Cardiac fibroblast (primary cell): ENCODE results near the gene EPHA8.

Experiments
- DNase-seq, 2 donors: peaks; one replicate each; pipeline versions ENCODE4 v3.0.0 to v3.0.0-alpha.2; 2010; ENCODE audit warnings: low read depth in 2 of 2
- H3K4me3 ChIP-seq, 2 donors: replicated peaks in 1 of 2; 1 replicate in 1 of 2; 2 replicates in 1 of 2; pipeline ENCODE4 v1.5.1; 2011; ENCODE audit warnings: low read depth in 2 of 2, low read length in 2 of 2, mild to moderate bottlenecking in 2 of 2, moderate library complexity in 1 of 2
- CTCF ChIP-seq: IDR thresholded peaks from one replicate; pipeline ENCODE4 v1.5.1; 2011; ENCODE audit warnings: low read depth, mild to moderate bottlenecking, low read length, inconsistent platforms

Gene EPHA8

GRCh38 chr1:22534951-22535350 lies 28.3 kb upstream of the EPHA8 start:
- no peak for TF ChIP-seq CTCF
- DNase-seq: no peak

GRCh38 chr1:22535399-22535798 lies 27.9 kb upstream of the EPHA8 start:
- no peak for TF ChIP-seq CTCF
- no peak for DNase-seq
- no peak overlapping the region for H3K4me3 ChIP-seq

More at GRCh38 chr1:22534951-22535350, 28.3 kb upstream of the EPHA8 start:
- H3K4me3 ChIP-seq: no peak overlapping the region

- no peak for TF ChIP-seq CTCF
- peak; percentile 14 to 23 for DNase-seq
- no peak overlapping the region for H3K4me3 ChIP-seq
Observed at GRCh38 chr1:22536506-22536905, 26.8 kb upstream of the EPHA8 start.

GRCh38 chr1:22537441-22538139 lies 25.7 kb upstream of the EPHA8 start:
- TF ChIP-seq CTCF: no peak
- H3K4me3 ChIP-seq: no peak overlapping the region
- DNase-seq: no peak

- no peak overlapping the region for H3K4me3 ChIP-seq
- DNase-seq: no peak
- no peak for TF ChIP-seq CTCF
Observed at GRCh38 chr1:22539510-22540118, 23.7 kb upstream of the EPHA8 start.

GRCh38 chr1:22540337-22540736 lies 23.0 kb upstream of the EPHA8 start:
- TF ChIP-seq CTCF: no peak
- peak; percentile 13 to 26 for DNase-seq
- no peak overlapping the region for H3K4me3 ChIP-seq
